NCI-H146 treated with DMSO at 0.1 percent for 48 hours (cell line): ENCODE results near the gene CACNA2D3.

Source experiments
- DNase-seq: peaks from one replicate; lab custom pipeline; 2025; ENCODE audit not compliant: unreplicated experiment; lab: John Stamatoyannopoulos, UW

CACNA2D3 gene

DNA sequence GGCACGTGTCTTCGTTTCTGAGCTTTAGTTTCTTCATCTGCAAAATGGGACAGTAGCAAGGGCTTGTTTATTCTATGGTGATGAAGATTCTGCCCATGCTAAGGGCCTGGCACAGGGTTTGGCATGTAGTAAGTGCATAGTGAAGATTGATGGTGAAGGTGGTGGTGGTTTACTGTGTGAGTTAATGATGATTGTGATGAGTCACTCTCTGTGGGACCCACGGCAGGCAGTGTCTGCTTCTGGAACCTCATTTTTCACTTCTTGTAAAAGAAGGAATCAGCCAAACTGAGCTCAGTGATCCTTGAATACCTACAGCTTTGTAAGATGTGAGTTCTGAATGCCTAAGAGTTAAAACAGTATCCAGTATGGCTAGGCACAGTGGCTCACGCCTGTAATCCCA lies 891.7 kb downstream of the CACNA2D3 start:
- no peak for DNase-seq

DNA sequence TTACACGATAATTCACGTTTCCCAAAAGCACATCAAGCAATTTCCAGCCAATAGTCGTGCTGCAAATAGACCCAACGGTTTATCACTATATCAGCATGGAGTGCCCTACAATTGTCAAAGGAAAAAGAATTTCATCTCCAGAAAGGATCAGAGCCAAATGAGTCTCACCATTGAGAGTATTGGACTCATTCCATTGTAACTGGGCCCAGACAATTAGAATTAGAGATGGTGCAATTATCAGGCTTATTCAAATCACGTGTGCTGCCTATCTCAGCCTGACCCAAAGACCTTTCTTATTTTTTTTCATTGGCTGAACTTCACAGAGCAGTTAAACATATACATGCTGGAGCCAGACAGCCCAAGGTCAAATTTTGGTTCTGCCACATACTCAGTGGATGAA lies 892.6 kb downstream of the CACNA2D3 start:
- DNase-seq = no peak

DNA sequence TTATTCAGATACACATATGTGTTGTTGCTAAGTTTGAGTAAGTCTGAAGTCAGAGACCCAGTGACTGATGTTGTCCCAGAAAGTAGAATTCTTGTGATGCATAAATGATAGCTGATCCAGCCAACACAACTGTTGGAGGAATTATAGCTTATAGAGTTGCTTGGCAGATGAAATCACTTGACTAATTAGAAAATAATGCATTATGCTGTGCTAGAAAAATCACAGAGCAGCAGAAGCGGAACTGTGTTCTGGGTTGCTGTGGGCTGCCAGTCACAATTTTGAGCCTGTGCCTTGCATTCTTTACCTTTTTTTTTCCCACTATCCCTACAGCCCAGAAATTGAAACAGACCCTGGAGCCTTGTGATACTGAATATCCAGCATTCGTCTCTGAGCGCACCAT lies 895.5 kb downstream of the CACNA2D3 start:
- no peak for DNase-seq

DNA sequence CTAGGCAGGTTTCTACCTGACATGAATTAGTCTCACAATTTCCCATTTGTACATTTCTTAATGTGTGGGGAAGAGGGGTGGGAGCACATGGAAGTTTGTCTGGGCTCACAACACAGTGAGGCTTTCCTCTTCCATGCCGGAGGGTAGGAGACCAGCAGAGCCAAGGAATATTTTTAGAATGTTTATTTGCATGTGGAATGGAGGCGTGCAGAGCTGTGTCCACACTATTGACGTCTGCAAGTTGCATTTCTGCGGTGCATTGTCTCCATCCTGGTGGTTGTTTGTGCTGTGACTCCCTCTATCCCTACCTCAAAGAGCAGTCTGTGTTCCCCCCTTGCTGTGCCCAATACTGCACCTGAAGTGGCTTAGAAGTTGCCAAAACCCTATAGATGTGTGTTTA lies 908.6 kb downstream of the CACNA2D3 start:
- DNase-seq = no peak

DNA sequence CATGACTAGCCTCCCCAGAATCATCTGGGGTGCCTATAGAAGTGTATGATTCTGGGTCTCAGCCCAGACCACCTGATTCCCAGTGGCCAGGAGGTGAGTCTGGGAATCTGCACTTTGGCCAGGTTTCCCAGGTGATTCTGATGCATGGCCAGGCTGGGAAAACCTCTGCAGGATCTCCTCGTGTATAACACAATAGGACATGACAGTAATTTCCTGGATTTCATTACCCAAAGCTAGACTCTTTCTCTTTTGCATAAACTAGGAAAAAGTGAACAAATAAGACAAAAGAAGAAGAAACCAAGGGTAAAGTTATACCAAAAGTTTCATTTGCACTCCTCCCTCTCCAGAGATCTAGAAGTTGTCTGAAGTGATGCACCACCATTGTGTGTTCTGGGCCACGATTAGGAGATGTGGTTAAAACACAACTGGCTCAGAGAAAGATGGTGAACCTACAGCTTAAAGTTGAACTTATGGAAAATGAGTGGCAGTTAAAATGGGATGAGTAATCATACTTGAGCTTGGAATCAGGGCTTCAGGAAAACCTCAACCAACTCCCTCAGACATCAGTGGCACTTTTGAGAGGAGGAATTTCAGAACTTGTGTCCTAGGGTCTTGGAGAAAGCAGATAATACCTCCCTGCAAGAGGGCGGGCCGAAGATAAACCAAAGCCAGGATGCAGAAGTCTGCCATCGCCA lies 914.7 kb downstream of the CACNA2D3 start:
- no peak for DNase-seq

DNA sequence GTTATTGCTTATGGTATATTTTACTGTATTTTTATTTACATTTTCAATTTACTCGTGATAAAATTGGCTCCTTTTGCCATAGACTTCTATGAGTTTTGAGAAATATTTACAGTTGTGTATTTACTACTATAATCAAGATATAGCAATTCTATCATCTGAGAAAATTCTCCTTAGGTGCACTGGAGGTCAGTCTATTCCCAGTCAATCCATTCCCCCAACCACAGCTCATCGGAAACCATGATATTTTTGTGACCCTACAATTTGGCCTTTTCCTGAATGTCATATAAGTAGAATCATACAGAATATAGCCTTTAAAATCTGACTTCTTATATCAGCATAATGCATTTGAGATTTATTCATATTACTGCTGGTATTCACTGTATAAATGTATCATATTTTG lies 920.2 kb downstream of the CACNA2D3 start:
- DNase-seq = no peak

DNA sequence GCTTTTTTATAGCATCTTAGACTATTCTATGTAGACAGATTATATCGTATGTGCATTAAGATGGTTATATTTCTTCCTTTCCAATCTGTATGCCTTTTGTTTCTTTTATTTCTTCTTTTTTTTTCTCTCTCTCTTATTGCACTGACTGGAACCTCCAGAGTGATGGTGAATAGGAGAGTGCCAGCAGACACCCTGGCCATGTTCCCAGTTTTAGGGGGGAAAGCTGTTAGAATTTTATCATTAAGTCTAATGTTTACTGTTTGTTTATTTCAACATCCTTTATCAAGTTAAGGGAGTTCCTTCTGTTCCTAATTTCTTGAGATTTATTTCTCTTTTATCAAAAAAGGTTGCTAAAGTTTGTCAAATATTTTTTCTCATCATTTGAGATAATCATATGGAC lies 922.1 kb downstream of the CACNA2D3 start:
- no peak for DNase-seq

DNA sequence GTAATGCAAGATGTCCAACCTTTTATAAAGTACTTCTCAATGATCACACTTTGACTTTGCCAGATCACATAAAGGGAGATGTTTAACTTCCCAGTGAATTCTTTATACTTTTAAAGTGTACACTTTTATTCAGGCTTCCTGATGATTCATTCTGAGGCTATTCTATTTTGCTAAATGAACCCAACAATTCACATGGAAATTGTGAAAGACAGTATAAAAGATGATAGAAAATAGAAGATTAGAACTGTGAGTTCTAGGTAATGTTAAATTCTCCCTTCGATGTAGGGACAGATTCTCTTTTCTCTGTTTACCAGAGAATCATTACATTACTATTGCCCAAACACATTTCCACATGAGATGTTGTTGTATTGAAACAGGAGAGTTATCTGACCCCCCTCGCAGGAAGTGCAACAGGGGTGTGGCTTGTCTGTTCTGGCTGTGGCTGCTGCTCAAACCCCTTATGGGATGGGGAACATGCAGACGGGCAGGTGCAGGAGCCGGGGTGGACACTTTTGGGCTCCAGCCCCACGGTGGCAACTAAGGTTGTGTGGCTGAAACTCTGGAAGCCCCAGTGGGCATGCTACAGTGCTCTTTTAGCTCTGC lies 936.8 kb downstream of the CACNA2D3 start:
- DNase-seq = no peak

DNA sequence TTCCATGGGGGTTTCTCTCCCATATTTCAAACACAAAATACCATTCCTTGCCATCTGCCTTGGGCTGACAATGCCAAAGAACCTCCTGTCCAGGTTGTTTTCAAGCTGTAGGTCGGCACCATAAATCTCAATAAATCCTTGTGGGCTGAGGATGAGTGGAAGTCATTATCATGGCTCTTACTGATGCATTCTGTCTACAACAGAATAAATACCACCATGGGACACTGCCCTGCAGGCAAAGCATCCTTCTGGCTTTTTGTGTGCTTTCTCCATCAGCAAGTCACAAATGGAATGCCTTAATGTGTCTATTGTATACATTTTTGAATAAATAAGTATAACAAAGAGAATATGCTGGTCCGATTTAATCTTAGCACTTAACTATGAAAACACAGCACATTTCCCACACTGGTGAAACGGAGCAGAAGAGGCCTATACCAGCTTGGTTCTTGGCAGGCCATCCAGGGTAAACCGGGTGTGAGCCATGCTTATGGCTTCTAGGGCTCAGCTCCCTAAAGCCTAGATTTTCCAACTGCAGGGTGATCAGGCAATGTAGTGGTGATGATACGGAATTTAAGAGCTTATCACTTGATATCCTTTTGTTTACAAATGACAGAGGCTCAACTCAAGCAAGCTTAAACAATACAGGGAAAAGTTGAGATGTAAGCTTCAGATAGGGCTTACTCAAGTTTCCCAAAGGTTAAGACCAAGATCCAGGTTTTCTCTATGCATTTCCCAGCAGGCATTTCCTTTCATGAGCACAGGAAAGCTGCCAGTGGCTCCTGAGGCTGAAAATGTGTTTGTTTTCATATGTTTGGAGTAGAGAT lies 938.8 kb downstream of the CACNA2D3 start:
- DNase-seq = no peak

DNA sequence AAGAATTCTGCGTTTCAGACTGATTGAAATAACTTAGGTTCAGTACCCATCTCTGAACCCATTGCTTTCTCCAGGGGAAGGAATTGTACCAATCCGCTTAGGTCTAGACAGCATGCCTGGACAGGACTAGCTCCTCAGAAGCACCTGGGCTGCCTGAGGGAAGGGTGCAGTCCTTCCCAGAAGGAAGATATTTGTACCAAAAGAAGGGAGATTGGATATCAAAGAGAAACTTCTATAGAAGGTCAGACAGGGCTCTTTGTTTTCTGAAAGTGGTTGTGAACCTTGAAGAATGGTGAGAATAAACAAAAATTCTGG lies 939.3 kb downstream of the CACNA2D3 start:
- no peak for DNase-seq

DNA sequence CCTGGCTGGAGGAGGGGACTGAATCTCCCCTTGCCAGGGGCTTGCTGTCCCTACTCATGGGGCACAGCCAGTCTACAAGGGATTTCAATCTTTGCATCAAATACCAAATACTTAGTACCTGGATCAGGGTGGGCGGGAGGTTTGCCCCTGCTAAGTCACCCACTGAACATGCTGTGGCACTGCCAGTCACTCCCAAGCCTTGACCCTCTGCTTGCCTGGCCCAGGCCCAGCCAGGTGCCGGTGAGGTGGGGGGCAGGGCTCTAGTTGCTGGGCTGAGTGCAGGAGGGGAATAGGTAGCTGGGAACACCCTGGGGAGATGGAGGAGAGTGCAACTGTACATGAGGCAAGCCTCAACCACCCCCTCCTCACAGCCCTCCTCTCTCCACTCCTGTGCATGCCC lies 941.8 kb downstream of the CACNA2D3 start:
- no peak for DNase-seq

DNA sequence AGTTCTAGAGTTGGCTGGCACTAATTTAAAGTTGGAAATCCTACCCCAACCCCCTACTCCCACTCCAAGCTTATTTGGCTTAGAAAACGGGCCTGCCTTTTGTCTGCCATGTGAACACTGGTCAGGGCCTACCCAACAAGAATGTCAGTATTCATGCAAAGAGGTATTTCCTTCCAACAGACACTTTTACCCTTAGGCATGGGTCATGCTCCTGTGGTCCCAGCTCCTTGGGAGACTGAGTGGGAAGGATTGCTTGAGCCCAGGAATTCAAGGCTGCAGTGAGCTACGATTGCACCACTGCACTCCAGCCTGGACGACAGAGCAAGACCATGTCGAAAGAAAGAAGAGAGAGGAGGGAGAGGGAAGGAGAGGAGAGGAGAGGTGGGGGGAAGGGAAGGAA lies 943.0 kb downstream of the CACNA2D3 start:
- no peak for DNase-seq

DNA sequence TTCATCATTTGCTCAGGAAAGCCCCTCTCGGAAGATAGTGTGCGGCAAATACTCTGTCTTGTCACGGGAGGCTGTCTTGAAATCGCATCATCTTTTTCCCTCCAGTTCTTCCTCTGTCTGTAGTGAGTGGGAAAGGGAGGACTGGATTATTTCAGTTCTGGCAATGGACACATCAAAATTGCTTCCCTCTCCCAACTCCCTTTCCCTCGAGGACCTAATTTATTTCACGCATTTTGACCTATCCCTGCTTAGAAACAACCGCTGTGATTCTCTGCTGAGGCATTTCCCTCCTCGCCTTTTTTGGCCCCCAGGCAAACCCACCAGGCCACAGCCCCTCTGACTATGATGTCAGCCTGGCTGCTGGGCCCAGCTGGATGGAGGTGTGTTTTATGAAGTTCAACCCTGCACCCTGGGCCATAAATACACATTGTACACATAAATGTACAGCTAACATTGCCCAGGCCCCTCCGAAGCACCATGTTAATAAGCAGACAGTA lies 944.2 kb downstream of the CACNA2D3 start:
- DNase-seq = no peak

DNA sequence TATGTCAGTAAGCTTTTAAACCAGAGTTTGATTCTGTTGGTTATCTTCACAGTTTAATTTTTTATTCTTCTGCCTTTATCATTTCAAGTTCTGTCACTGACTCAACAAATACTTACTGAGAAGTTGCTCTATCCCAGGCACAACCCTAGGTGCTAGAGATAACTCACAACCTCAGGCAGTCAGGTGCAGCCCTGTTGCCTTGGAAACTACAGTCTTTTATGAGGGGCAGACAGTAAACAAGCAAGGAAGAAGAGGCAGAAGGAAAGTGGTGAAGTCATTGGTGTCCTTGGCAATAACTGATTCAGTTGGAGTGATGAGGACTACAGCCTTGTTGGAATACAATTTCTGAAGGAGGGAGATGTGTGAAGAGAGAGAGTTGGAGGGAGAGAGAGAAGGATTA lies 947.6 kb downstream of the CACNA2D3 start:
- DNase-seq = peak; percentile 25

DNA sequence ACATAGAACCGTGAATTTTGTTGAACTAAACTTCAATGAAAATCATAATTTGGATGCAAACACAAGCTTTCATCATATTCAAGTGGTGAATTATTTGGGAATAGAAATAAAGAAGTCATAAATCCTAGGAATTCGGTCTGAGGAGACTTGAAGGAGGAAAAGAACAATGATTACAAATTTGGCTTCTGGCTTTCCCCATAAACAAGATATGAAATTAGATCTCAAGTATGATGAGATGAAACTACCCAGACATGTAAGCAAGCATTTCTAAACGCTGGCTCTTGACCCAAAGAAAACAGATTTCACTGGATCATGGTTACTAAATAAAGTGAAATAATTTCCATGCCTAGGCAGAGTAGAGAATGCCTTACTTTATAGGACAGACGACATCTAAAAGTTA lies 952.4 kb downstream of the CACNA2D3 start:
- DNase-seq = no peak

DNA sequence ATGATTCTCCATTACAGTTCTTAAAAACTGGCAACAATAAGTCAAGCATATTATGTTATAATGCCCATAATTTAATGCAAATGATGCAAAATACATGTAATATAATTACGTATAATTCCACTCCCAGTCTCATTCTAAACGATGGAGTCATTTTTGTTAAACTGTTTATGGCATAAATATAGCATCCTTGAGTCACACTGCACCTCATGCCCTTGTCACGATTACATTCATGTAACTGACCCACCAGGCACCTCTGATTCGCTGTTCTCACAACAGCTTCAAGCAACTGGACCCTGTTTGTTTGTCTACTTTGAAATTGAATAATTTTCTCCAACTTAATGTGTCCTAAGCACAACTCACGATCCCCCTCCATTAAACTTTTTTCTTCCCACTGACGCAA lies 953.5 kb downstream of the CACNA2D3 start:
- DNase-seq = no peak

DNA sequence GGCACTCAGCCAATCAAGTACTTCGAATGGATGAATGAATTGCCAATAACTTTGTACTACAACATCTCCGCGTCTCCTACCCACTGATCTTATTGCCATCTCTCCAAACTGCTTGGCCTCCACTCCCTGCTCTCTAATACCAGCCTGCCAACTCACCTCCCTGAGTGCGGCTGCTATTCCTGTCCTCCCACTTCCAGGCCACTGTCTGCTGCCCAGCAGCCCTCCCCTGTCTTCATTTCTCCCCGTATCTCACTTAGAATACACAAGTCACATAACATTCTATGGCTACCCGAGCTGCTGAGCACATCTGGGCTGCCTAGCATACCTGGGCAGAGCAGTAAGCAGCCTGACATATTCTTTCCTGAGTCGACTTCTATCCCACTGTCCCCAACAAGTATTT lies 955.4 kb downstream of the CACNA2D3 start:
- DNase-seq = no peak

DNA sequence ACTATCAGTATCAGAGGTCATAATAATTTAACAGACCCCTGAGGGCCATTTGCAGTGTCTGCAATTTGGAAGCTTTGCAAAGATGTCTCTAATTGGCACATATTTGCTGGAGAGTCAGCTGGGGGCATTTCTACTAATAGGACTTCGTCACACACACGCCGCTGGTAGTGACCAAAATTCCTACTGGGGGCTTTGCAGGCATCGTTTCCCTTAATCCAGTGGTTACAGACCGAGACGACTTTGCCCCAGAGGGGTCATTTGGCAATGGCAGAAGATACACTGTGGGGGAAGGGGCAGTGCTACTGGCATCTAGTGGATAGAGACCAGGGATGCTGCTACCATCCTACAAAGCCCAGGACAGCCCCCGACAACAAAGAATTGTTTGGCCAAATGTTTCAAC lies 956.5 kb downstream of the CACNA2D3 start:
- no peak for DNase-seq

DNA sequence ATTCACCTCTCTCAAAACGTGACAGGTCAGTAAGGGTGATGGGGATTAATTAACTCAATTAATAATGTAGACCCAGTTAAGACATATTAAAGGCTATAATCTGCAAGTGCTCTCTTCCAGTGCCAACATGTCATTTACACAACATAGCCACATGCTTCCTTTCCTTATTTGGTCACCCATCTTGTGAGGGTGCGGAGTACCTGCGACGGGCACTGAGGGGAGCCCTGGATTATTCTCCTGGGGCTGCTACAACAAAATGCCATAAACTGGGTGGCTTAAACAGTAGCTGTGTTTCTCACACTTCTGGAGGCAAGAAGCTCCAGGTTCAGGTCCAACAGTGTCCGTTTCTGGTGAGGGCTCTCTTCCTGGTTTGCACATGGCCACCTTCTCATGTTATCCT lies 962.9 kb downstream of the CACNA2D3 start:
- DNase-seq = no peak

DNA sequence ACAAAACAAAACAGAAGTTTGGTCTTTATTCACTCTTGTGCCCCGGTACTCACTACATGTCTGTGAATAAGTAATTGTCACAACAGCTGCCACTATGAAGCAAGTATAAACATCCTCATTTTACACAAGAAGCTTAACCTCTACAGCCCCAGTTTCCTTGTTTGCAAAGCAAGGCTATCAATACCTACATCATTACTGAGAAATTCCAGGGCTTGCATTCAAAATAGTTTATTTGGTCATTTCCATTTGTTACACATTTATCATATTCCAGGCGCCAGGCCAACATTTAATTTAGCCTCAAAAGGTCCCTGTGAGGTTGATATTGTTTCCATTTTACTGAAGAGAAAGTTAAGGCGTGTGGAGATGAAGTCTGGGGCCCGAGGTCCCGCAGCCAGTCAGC lies 966.9 kb downstream of the CACNA2D3 start:
- no peak for DNase-seq

DNA sequence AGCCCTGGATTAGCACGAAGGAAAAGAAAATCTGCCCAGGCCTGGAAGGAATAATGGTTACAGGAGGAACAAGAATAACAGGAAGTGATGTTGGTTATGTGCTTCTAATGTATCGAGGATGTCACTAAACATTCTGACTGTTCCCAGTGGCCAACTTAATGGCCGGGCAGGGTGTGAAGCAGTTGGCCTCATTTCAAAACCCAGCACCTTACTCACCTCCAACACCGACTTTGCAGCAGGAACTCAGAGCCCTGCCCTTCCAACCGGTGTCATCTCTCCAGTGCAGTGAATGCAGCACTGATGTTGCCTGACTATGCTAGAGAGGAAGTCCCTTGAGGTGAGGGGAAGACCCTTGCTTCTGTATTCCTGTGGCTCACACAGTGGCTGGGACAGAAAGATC lies 967.9 kb downstream of the CACNA2D3 start:
- no peak for DNase-seq

DNA sequence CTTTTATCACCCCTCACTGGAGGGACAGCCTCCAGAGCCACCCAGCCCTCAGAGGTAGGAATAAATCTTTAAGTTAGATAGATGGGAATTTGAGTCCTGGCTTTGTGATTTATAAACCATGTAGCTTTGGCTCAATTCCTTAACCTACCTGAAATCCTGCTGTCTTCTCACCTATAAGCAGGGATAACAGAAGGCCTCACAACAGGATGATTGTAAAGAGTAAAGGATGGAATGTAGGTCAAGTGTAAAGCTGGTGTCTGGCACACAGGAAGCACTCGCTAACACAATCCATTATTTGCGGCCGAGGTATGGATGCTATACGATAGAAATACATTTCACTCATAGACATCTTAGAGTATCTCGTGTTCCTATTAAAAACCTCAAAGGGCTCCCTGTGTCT lies 968.4 kb downstream of the CACNA2D3 start:
- no peak for DNase-seq
